Neural cell (in vitro differentiated cells): Measurements from ENCODE around the gene KRTAP2-4.

Source experiments
- CTCF ChIP-seq: fragments of 450-650 bp; IDR thresholded peaks from 2 replicates; pipeline ENCODE4 v1.5.1; 2014; ENCODE audit warnings: antibody characterized with exemption, mild to moderate bottlenecking, moderate library complexity; ENCODE audit not compliant: poor library complexity, severe bottlenecking
- EP300 ChIP-seq: fragments of 450-650 bp; conservative IDR thresholded peaks from 2 replicates; pipeline ENCODE4 v1.6.1; 2014; ENCODE audit warnings: antibody characterized with exemption, mild to moderate bottlenecking, moderate library complexity; ENCODE audit not compliant: poor library complexity, severe bottlenecking
- EZH2 ChIP-seq: fragments of 200-600, 300-800 bp; shearing (Covaris generic), sonication (generic); IDR thresholded peaks from 2 replicates; pipeline ENCODE4 v1.6.1; 2014; ENCODE audit warnings: antibody characterized with exemption, low read length, borderline replicate concordance, mild to moderate bottlenecking; ENCODE audit not compliant: insufficient read depth, poor library complexity, severe bottlenecking
- MXI1 ChIP-seq: fragments of 450-650 bp; conservative IDR thresholded peaks from 2 replicates; pipeline ENCODE4 v1.6.1; 2014; ENCODE audit warnings: antibody characterized with exemption, mild to moderate bottlenecking; ENCODE audit not compliant: poor library complexity, severe bottlenecking
- POLR2AphosphoS5 ChIP-seq: IDR thresholded peaks from 2 replicates; pipeline ENCODE4 v1.6.1; 2012
- RAD21 ChIP-seq: fragments of 450-650 bp; conservative IDR thresholded peaks from 2 replicates; pipeline ENCODE4 v1.6.1; 2014; ENCODE audit warnings: antibody characterized with exemption, mild to moderate bottlenecking, moderate library complexity
- SMC3 ChIP-seq: fragments of 450-650 bp; conservative IDR thresholded peaks from 2 replicates; pipeline ENCODE4 v1.6.1; 2014; ENCODE audit warnings: antibody characterized with exemption, mild to moderate bottlenecking, moderate library complexity; ENCODE audit not compliant: poor library complexity
- TAF1 ChIP-seq: IDR thresholded peaks from 2 replicates; pipeline ENCODE4 v1.6.1; 2012; ENCODE audit warnings: low read depth
- TF ChIP-seq, protein P1 (sequence below): IDR thresholded peaks from 2 replicates; pipeline ENCODE4 v1.6.1; 2012; ENCODE audit warnings: borderline replicate concordance

- TF ChIP-seq SMC3, result no peak
- TF ChIP-seq EP300, result no peak
- no peak for TF ChIP-seq CTCF
- no peak for TF ChIP-seq EZH2
- TF ChIP-seq, protein P1, sequence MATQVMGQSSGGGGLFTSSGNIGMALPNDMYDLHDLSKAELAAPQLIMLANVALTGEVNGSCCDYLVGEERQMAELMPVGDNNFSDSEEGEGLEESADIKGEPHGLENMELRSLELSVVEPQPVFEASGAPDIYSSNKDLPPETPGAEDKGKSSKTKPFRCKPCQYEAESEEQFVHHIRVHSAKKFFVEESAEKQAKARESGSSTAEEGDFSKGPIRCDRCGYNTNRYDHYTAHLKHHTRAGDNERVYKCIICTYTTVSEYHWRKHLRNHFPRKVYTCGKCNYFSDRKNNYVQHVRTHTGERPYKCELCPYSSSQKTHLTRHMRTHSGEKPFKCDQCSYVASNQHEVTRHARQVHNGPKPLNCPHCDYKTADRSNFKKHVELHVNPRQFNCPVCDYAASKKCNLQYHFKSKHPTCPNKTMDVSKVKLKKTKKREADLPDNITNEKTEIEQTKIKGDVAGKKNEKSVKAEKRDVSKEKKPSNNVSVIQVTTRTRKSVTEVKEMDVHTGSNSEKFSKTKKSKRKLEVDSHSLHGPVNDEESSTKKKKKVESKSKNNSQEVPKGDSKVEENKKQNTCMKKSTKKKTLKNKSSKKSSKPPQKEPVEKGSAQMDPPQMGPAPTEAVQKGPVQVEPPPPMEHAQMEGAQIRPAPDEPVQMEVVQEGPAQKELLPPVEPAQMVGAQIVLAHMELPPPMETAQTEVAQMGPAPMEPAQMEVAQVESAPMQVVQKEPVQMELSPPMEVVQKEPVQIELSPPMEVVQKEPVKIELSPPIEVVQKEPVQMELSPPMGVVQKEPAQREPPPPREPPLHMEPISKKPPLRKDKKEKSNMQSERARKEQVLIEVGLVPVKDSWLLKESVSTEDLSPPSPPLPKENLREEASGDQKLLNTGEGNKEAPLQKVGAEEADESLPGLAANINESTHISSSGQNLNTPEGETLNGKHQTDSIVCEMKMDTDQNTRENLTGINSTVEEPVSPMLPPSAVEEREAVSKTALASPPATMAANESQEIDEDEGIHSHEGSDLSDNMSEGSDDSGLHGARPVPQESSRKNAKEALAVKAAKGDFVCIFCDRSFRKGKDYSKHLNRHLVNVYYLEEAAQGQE, result no peak
- no peak for TF ChIP-seq MXI1
- no peak for TF ChIP-seq RAD21
- no peak for TF ChIP-seq POLR2AphosphoS5
- TF ChIP-seq TAF1, result no peak
These were observed 11.7 kb downstream of the KRTAP2-4 start for GRCh38 chr17:41054025-41054424.
